OCI-LY3 (cell line): ENCODE measurements around the gene TECPR2.

Source experiments
- CTCF ChIP-seq: fragments of 200-600, 300-600 bp; sonication (generic); IDR thresholded peaks from 2 replicates; pipeline ENCODE4 v1.5.1; 2014; ENCODE audit warnings: antibody characterized with exemption, low read length, low read depth
- EZH2phosphoT487 ChIP-seq: fragments of 200-600 bp; shearing (Covaris generic); IDR thresholded peaks from 2 replicates; pipeline ENCODE4 v1.6.1; 2018; ENCODE audit warnings: antibody characterized with exemption, mixed run types, low read depth

DNA sequence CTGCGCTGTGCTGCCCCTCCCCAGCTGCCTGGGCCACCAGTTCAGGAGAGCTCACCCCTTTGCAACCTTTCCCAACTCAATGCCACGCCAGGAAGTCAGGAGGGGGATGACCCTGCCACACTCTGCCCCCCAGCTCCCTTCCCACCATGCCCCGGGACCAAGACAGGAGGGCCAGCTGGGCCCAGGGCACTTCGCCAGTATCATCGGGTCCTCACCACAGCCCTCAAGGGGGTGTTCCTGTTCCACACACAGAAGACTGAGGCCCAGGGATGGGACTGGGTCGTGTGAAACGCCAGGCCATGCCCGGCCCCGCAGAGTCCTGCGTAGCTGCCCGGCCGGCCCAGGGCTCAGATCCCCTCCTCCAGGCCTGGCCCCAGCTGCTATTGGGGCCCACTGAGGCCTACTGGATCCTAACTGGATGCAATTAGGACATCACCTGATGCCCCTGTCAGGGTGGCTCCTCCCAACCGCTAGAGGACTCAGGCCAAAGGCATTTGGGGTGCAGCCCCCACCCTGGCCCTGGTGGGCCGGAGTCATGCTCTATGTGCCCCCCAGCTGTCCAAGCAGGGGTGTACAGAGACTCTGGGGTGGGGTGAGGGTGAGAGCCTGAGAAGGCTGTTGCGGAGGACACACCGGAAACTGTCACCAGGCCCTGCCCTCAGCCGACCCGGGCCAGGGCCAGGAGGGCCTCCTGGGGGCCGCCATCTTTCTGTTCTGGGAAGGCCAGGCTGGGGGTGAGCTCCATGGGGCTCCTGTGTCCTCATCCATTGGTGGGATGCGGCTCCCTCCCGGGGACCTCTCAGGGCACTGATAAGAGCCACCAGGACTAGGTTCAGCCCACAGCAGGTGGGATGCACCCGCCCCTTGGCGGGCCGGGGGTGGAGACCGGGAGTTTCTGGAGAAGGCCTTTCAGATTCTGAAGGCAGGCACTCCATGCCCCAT lies 176.1 kb downstream of the TECPR2 start:
- TF ChIP-seq CTCF (no peak), EZH2phosphoT487 (no peak)
